Breast epithelium (tissue), 3 donors: ENCODE data around the gene PFDN5.

Experiments used
- POLR2A ChIP-seq: fragments of 450-650 bp; IDR thresholded peaks from one replicate; pipeline ENCODE4 v1.6.1; 2016; ENCODE audit warnings: antibody characterized with exemption, mild to moderate bottlenecking, moderate library complexity
- POLR2AphosphoS5 ChIP-seq, 3 donors: sonication (generic); formaldehyde crosslinking; IDR thresholded peaks; one replicate each; pipeline ENCODE4 v1.6.1; 2017; ENCODE audit warnings: antibody characterized with exemption in 3 of 3
- TF ChIP-seq, protein P1 (sequence below), 3 donors: fragments of 450-650 bp; IDR thresholded peaks; one replicate each; pipeline ENCODE4 v1.5.1; 2016 to 2017; ENCODE audit warnings: antibody characterized with exemption in 3 of 3, mild to moderate bottlenecking in 3 of 3, moderate library complexity in 3 of 3

DNA sequence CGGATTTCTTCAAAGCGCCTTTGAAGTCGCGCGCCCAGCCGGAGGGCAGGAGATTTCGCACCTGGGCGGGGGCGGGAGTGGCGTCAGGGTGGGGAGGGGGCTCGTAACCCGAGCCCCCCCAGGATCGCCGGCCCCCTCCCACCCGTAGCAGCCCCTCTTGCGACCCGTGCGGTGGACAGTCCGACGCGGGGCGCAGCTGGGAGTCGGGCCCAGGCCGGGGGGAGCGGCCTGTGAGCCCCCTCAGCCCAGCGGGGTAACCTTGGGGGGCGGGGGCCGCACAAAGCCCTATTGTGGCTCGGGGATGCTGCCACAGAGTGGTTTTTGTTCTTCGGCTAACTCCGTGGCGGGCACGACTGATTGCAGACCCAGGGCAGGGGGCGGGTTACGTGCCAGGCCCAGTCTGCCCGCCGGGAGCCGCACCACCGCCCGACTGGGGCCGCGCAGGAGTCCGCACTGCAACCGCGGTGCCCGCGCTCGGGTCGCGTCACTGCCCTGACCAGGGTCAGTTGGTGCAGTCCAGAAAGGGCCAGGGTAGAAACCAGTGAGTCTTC lies 30.2 kb downstream of the PFDN5 start:
- TF ChIP-seq POLR2AphosphoS5 (IDR thresholded peaks at IDR 0.05) (no peak), POLR2A (no peak)
- TF ChIP-seq, protein P1, sequence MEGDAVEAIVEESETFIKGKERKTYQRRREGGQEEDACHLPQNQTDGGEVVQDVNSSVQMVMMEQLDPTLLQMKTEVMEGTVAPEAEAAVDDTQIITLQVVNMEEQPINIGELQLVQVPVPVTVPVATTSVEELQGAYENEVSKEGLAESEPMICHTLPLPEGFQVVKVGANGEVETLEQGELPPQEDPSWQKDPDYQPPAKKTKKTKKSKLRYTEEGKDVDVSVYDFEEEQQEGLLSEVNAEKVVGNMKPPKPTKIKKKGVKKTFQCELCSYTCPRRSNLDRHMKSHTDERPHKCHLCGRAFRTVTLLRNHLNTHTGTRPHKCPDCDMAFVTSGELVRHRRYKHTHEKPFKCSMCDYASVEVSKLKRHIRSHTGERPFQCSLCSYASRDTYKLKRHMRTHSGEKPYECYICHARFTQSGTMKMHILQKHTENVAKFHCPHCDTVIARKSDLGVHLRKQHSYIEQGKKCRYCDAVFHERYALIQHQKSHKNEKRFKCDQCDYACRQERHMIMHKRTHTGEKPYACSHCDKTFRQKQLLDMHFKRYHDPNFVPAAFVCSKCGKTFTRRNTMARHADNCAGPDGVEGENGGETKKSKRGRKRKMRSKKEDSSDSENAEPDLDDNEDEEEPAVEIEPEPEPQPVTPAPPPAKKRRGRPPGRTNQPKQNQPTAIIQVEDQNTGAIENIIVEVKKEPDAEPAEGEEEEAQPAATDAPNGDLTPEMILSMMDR (IDR thresholded peaks at IDR 0.05) = no peak
